HEK293T (cell line): ENCODE measurements around the gene PDXP.

ENCODE experiments used
- CTCF ChIA-PET: fragments of 350-600 bp; formaldehyde crosslinking; extraction: SDS; loops from one replicate; lab custom pipeline; 2021; ENCODE audit warnings: antibody characterized with exemption, inconsistent platforms; lab: Yijun Ruan, JAX
- POLR2A ChIA-PET: fragments of 350-600 bp; formaldehyde crosslinking; extraction: SDS; loops from one replicate; lab custom pipeline; 2020; ENCODE audit warnings: antibody characterized with exemption, inconsistent platforms; lab: Yijun Ruan, JAX
- DNase-seq: peaks from one replicate; pipeline ENCODE4 v3.0.0; 2012; ENCODE audit warnings: mixed read lengths; ENCODE audit errors: extremely low spot score
- ARNT ChIP-seq: fragments of 450-650 bp; IDR thresholded peaks from 2 replicates; pipeline ENCODE4 v1.6.1; 2017; ENCODE audit warnings: mild to moderate bottlenecking
- BHLHE40 ChIP-seq: fragments of 450-650 bp; IDR thresholded peaks from 2 replicates; pipeline ENCODE4 v1.6.1; 2016; ENCODE audit warnings: mild to moderate bottlenecking, moderate library complexity, borderline replicate concordance
- CTBP1 ChIP-seq: fragments of 450-650 bp; IDR thresholded peaks from 2 replicates; pipeline ENCODE4 v1.6.1; 2016; ENCODE audit warnings: borderline replicate concordance
- ELF4 ChIP-seq: fragments of 450-650 bp; IDR thresholded peaks from 2 replicates; pipeline ENCODE4 v1.6.1; 2017; ENCODE audit warnings: antibody characterized with exemption
- FOXA1 ChIP-seq: fragments of 450-650 bp; IDR thresholded peaks from 2 replicates; pipeline ENCODE4 v1.6.1; 2016; ENCODE audit warnings: mild to moderate bottlenecking
- FOXK2 ChIP-seq: fragments of 450-650 bp; IDR thresholded peaks from 2 replicates; pipeline ENCODE4 v1.6.1; 2016; ENCODE audit warnings: mild to moderate bottlenecking
- FOXM1 ChIP-seq: fragments of 450-650 bp; IDR thresholded peaks from 2 replicates; pipeline ENCODE4 v1.6.1; 2017; ENCODE audit warnings: mild to moderate bottlenecking, borderline replicate concordance
- HDGF ChIP-seq: fragments of 450-650 bp; IDR thresholded peaks from 2 replicates; pipeline ENCODE4 v1.6.1; 2017; ENCODE audit warnings: antibody characterized with exemption, borderline replicate concordance
- L3MBTL2 ChIP-seq: fragments of 450-650 bp; conservative IDR thresholded peaks from 2 replicates; pipeline ENCODE4 v1.6.1; 2016; ENCODE audit warnings: mild to moderate bottlenecking
- LEF1 ChIP-seq: fragments of 450-650 bp; IDR thresholded peaks from 2 replicates; pipeline ENCODE4 v1.6.1; 2017; ENCODE audit warnings: mild to moderate bottlenecking, borderline replicate concordance
- NFRKB ChIP-seq: fragments of 450-650 bp; IDR thresholded peaks from 2 replicates; pipeline ENCODE4 v1.6.1; 2016; ENCODE audit warnings: mild to moderate bottlenecking, moderate library complexity
- SP1 ChIP-seq: fragments of 450-650 bp; IDR thresholded peaks from 2 replicates; pipeline ENCODE4 v1.6.1; 2017
- SUZ12 ChIP-seq: fragments of 450-650 bp; IDR thresholded peaks from 2 replicates; pipeline ENCODE4 v1.6.1; 2016; ENCODE audit warnings: mild to moderate bottlenecking
- TARDBP ChIP-seq: fragments of 450-650 bp; IDR thresholded peaks from 2 replicates; pipeline ENCODE4 v1.6.1; 2016
- ZNF384 ChIP-seq: fragments of 450-650 bp; IDR thresholded peaks from 2 replicates; pipeline ENCODE4 v1.6.1; 2016
- TF ChIP-seq, protein P1 (sequence below): fragments of 450-650 bp; IDR thresholded peaks from 2 replicates; pipeline ENCODE4 v1.6.1; 2016

The PDXP gene

DNA sequence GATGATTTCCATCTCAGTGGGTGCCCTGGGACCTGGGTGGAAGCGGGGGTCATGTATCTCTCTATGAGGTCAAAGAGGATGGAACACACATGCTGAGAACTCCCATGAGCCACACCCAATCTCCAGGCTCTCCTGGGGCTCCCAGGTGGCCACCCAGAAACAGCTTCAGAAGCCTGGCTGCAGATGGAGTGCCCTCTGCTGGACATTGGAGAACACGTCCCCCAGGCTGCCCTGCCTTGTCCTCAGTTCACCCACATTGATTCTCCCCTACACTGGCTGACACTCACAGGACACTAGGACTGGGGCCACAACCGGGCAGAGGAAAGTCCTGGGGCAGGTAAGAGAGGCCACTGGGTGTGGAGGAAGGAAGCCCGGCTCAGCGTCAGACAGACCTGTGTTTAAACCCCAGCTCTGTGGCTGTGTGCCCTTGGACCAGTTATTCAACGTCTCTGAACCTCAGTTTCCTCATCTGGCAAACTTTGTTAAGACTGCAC is 23.1 kb downstream of the PDXP start:
- peak; percentile 83 for DNase-seq
- POLR2A ChIA-PET = interaction anchor here (1.0 to 4.1 kb wide), 4 partner anchors 14 to 38 kb away, joined by 3 to 44 read pairs (median 6); partner anchors contain the start of gene PDXP
- TF ChIP-seq FOXA1 = no peak
- no peak for TF ChIP-seq FOXK2
- no peak for TF ChIP-seq LEF1
- TF ChIP-seq ELF4 = no peak; the same call in 1 of the 2 replicates
- no peak for TF ChIP-seq BHLHE40
- no peak for TF ChIP-seq TARDBP
- TF ChIP-seq L3MBTL2 = no peak
- TF ChIP-seq ZNF384 = no peak
- TF ChIP-seq, protein P1, sequence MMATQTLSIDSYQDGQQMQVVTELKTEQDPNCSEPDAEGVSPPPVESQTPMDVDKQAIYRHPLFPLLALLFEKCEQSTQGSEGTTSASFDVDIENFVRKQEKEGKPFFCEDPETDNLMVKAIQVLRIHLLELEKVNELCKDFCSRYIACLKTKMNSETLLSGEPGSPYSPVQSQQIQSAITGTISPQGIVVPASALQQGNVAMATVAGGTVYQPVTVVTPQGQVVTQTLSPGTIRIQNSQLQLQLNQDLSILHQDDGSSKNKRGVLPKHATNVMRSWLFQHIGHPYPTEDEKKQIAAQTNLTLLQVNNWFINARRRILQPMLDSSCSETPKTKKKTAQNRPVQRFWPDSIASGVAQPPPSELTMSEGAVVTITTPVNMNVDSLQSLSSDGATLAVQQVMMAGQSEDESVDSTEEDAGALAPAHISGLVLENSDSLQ = no peak
- CTCF ChIA-PET = interaction anchor here (0.6 to 3.3 kb wide), 8 partner anchors 10 to 74 kb away, joined by 3 to 40 read pairs (median 4); partner anchors contain the start of gene PDXP

DNA sequence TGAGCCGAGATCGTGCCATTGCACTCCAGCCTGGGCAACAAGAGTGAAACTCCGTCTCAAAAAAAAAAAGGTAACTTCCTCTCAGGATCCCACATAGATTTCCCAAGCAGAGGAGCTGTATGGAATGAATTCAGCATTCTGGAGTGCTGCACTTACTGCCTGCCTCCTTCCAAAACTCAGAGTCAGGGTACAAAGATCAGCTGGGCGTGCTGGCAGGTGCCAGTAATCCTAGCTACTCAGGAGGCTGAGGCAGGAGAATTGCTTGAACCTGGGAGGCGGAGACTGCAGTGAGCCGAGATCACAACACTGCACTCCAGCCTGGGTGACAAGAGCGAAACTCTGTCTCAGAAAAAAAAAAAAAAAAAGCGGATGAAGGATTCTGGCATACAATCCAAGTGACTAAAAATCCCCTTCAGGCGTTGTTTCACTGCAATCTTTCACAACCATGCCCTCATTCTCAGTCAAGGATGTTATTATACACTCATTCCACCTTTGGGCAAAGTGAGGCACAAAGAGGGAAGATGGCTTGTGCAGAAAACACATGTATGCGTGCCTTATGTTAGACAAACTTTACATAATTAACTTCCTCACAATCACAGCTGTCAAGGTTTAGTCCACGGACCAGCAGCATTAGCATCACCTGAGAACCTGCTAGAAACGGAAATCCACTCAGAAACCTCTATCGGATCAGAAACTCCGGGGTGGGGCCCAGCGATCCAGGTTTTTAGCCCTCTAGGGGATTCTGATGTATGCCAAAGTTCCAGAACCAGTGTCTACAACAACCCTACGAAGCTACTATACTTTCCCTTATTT is 26.5 kb downstream of the PDXP start:
- ChIA-PET POLR2A (interaction anchor here (1.5 to 2.3 kb wide), 2 partner anchors 27 to 83 kb away, joined by 4 to 33 read pairs; partner anchors contain the start of gene PDXP), CTCF (interaction anchor here (0.6 to 1.1 kb wide), 5 partner anchors 26 to 146 kb away, joined by 3 to 6 read pairs (median 3); no protein-coding TSS in a partner anchor)
- no peak for TF ChIP-seq ARNT
- no peak for TF ChIP-seq TARDBP
- no peak for DNase-seq

DNA sequence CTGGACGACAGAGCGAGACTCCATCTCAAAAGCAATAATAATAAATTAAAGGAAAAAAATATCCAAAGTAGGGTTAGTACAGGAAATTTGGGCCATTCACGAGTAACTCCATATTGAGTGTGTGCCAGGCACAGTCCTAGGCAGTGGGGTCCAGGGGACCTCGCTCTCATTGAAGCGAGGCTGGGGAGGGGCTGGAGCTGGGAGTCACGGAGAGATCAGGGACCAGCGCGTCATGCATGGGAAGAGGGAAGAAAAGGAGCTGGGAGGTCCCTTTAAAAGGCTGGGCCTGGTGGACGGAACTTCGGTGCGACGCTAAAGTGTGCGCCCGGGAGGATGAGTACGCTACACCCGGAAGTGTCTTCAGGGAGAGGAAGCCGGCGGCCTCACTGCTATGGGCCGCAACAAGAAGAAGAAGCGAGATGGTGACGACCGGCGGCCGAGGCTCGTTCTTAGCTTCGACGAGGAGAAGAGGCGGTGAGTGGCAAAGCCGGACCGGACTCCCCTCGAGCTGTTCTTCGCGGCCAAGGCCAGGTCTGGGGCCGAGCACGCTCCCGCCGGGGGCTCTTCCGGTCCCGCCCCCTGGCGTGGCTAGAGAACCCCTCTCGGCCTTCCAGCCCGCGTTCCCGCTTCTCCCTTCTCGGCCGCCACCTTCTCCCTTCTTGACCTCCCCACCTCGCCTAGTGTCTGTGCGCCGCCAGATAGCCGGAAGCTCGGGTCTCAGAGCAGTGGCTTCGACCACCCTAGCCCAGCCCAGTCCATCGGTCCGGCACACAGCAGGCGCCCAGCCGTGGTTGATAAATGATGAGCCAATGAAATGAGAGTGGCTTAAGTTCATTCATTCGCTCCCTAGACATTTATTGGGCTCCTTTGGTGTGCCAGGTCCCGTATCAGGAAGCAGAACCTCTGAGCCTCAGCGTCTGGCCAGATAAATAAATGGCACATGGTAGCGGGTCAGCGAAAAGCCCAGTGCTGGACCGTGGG is 27.8 kb downstream of the PDXP start, which contains the start of gene NOL12:
Gene NOL12, plus strand, starts transcription at position 342 of the 981 bp plus-strand sequence. Its CDS starts 50 bp downstream, at position 392.
- TF ChIP-seq NFRKB (no peak), ELF4 (peak; percentile 96), ARNT (no peak), FOXK2 (no peak), LEF1 (no peak), HDGF (no peak), TARDBP (no peak), FOXM1 (no peak), L3MBTL2 (peak; percentile 42; the same call in 1 of the 2 replicates), SUZ12 (no peak), FOXA1 (no peak), SP1 (no peak; the same call in 1 of the 2 replicates), ZNF384 (no peak), BHLHE40 (no peak), CTBP1 (peak; percentile 92; the same call in 1 of the 2 replicates)
- TF ChIP-seq, protein P1 = no peak
- CTCF ChIA-PET = interaction anchor here (0.6 to 1.1 kb wide), 3 partner anchors 12 to 43 kb away, joined by 3 to 6 read pairs (median 3); no protein-coding TSS in a partner anchor
- peak; percentile 92 for DNase-seq
- POLR2A ChIA-PET = interaction anchor here (0.6 to 2.3 kb wide), 20 partner anchors 9 to 121 kb away, joined by 3 to 33 read pairs (median 4); partner anchors contain the start of genes GCAT, GGA1, LGALS1 and PDXP

DNA sequence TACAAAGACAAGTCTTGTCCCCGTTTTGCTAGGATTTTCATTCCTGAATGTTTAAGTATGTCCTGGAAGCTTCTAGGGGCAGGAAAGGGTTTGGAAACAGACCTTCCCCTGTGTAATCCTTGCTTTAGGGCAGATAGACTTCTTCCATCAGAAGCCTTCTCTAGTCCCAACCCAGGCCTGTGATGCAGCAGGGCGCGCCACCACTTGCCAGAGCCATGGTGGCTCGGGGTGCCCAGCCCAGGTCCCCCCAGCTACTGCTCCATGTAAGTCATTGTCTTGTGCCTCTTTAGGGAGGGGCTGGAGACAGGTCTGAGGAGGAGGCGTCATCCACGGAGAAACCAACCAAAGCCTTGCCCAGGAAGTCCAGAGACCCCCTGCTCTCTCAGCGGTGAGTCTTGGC is 31.9 kb downstream of the PDXP start:
- no peak for DNase-seq
- ChIA-PET POLR2A (no interaction called here), CTCF (no interaction called here)
- TF ChIP-seq FOXK2 (no peak), L3MBTL2 (no peak), ELF4 (no peak), HDGF (no peak), FOXA1 (no peak)

DNA sequence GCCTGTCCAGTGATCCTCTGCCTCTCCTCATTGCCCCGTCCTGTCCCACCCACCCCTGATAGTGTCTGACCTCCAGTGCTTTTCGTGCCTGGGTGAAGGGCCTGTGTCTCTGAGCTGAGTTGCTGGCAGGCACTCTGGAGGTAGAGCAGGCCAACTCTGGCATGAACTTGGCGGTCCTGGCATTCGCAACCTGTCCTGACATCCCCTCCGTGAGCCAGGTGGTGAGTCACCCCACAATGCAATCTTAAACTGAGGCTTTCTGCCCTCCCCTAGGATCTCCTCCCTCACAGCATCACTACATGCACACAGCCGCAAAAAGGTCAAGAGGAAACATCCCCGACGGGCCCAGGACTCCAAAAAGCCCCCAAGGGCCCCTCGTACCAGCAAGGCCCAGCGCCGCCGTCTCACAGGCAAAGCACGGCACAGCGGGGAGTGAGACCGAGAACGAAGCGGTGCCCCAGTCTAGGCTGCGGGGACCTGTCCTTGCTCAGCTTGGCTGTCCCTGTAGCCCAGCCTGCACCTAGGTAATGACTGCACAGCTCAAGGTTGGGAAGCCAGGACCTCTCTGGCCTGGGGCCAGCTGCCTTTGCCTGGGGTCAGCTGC is 32.5 kb downstream of the PDXP start:
- DNase-seq = no peak
- TF ChIP-seq CTBP1 = no peak
- TF ChIP-seq HDGF = no peak
- TF ChIP-seq FOXK2 = no peak
- no peak for TF ChIP-seq ELF4
- TF ChIP-seq, protein P1 = no peak
- TF ChIP-seq SUZ12 = no peak
- ChIA-PET POLR2A (no interaction called here), CTCF (no interaction called here)
